ENCODE data around the gene WWOX. TPM values are rescaled to one million over a fixed set of nuclear protein-coding genes. Genes with fewer than 3 reads are reported as not detected.
A peak's percentile ranks its signal among the peaks of the same experiment; 100 is the strongest.

Gene WWOX
- total RNA-seq, 6 experiments from 2014 or later, result 13.0 to 24.3 (median 16.5) TPM

GRCh38 chr16:78890373-78890895 lies 791.0 kb downstream of the WWOX start:
- Histone ChIP-seq H3K27ac (no peak overlapping the region), H3K36me3 (no peaks in the 10 kb centered on the region), H3K27me3 (no peaks in the 10 kb centered on the region), H3K4me3 (no peak overlapping the region), H3K9me3 (no peaks in the 10 kb centered on the region), H3K4me1 (peaks cover 0 to 6% (median 0%) of the 10 kb centered on the region in 4 donors)
- intact Hi-C loops (cut with DNase I), result no loop called here
- no peak for ATAC-seq
- WGBS (ENCODE audit: insufficient coverage, low coverage, low lambda C conversion rate, missing lambda C conversion rate), result 86% methylated on average over 3 of the region's 3 CpGs
- TF ChIP-seq POLR2A (IDR thresholded peaks at IDR 0.05) (no peak), CTCF (IDR thresholded peaks at IDR 0.05) (no peak)
- no peak for DNase-seq

- Histone ChIP-seq H3K9me3 (no peaks in the 10 kb centered on the region), H3K36me3 (no peaks in the 10 kb centered on the region), H3K27ac (no peak overlapping the region), H3K4me1 (peaks cover 0 to 6% (median 0%) of the 10 kb centered on the region in 4 donors), H3K27me3 (no peaks in the 10 kb centered on the region), H3K4me3 (no peak overlapping the region)
- DNase-seq, result no peak
- TF ChIP-seq CTCF (IDR thresholded peaks at IDR 0.05) (no peak), POLR2A (IDR thresholded peaks at IDR 0.05) (no peak)
- peak in 3 of 4 donors; percentile 36 to 61 (median 40) for ATAC-seq
- intact Hi-C loops (cut with DNase I), result no loop called here
- WGBS (ENCODE audit: insufficient coverage, low coverage, low lambda C conversion rate, missing lambda C conversion rate), result 81% methylated on average over 4 of the region's 5 CpGs
Observed at GRCh38 chr16:78892951-78893733, 793.7 kb downstream of the WWOX start.

- no peaks in the 10 kb centered on the region for H3K9me3 ChIP-seq
- H3K36me3 ChIP-seq, result no peaks in the 10 kb centered on the region
- TF ChIP-seq POLR2A (IDR thresholded peaks at IDR 0.05) (no peak), CTCF (IDR thresholded peaks at IDR 0.05) (no peak)
- no peaks in the 10 kb centered on the region for H3K4me1 ChIP-seq
- H3K27ac ChIP-seq, result no peak overlapping the region
- 83% methylated on average over 9 of the region's 10 CpGs for WGBS (ENCODE audit: insufficient coverage, low coverage, low lambda C conversion rate, missing lambda C conversion rate)
- DNase-seq (no peak), ATAC-seq (no peak)
- no peaks in the 10 kb centered on the region for H3K27me3 ChIP-seq
- intact Hi-C loops (cut with DNase I), result no loop called here
- H3K4me3 ChIP-seq, result no peak overlapping the region
Observed at GRCh38 chr16:78894886-78895285, 795.4 kb downstream of the WWOX start.

GRCh38 chr16:78895681-78896080 lies 796.2 kb downstream of the WWOX start:
- Histone ChIP-seq H3K9me3 (no peaks in the 10 kb centered on the region), H3K4me1 (no peaks in the 10 kb centered on the region), H3K27me3 (no peaks in the 10 kb centered on the region), H3K36me3 (no peaks in the 10 kb centered on the region), H3K4me3 (no peak overlapping the region), H3K27ac (no peak overlapping the region)
- 89% methylated on average over 5 of the region's 5 CpGs for WGBS (ENCODE audit: insufficient coverage, low coverage, low lambda C conversion rate, missing lambda C conversion rate)
- DNase-seq (no peak), ATAC-seq (no peak)
- intact Hi-C loops (cut with DNase I), result no loop called here
- TF ChIP-seq CTCF (IDR thresholded peaks at IDR 0.05), result no peak

Measured in right lobe of liver (tissue), 6 donors.